NCI-H748 (cell line): ENCODE data around the gene RGPD8.
"Not testable (repeated sequence)": the region's sequence is repeated elsewhere in the genome, so short reads cannot be mapped to it uniquely, and the experiment has no call there.

Source experiments
- DNase-seq: peaks from one replicate; lab custom pipeline; 2025; ENCODE audit not compliant: unreplicated experiment; lab: John Stamatoyannopoulos, UW

The RGPD8 gene

DNA sequence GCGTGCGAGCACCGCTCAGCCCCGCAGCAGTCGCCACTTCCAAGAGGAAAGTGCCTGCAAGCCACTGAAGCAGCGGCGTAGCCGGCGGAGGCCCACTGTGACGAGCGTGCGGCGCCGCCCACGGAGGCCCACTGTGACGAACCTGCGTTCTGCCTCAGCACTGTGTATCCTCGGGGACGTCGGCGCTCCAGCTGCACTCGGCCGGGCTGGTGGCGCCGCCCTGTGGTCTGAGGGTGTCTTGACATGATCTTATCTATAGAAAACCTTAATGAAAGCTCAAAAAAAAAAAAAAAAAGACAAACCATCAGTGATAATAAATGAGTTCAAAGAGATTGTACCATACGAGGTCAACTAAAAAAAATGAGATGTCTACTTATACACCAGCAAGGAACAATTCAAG lies at the start of gene RGPD8:
Gene RGPD8 (minus strand): TSS at position 166 of the 400 bp plus-strand sequence. CDS start 192 bp downstream, outside the sequence.
- not testable (repeated sequence) for DNase-seq

DNA sequence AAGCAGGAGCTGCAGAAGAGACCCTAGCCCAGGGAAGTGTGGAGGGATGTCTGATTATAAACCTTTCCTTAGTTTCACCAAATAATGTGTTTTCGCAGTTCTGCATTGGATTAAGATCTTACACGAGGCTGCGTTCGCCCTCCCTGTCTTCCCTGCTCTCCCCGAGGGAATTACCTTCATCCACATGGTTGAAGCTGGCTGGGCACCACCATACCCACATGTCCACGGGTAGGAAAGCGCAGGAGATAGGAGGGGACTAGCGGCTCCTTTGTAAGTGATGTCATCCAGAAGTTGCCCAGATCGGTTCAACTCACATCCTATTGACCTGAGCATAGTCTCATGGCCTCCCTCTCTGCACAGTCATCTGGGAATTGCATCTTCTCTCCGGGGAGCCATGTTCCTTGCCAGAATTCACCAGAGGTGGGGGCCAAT lies 49.6 kb upstream of the RGPD8 start:
- peak; percentile 64 for DNase-seq

DNA sequence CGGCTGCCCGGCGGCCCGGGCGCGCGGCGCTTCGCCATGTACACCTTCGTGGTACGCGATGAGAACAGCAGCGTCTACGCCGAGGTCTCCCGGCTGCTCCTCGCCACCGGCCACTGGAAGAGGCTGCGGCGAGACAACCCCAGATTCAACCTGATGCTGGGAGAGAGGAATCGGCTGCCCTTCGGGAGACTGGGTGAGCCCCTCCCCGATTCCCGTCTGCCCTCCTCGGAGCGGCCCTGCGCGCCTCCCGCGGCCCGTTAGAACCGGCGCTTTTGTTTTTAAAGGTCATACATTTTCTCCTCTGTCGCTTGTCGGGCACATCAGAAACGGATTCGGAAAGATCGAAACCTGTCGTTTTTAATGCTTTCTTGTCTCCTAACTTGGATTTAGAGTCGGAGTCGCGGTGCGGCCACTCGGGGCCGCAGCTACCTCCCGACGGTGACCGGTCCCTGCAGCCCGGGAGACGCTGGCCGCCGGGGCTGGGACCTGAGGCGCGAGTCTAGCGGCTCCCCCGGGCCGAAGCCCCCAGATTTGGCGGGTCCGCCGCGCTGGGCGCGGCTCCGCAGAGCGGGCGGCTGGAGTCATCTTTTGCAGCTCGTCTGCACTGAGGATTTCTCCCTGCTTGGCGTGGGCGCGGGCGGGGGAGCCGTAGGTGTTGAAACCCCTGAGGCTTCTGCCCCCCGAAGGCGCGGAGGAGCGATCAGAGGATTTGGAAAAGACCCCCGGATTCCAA lies 49.0 kb upstream of the RGPD8 start:
- peak; percentile 63 for DNase-seq

DNA sequence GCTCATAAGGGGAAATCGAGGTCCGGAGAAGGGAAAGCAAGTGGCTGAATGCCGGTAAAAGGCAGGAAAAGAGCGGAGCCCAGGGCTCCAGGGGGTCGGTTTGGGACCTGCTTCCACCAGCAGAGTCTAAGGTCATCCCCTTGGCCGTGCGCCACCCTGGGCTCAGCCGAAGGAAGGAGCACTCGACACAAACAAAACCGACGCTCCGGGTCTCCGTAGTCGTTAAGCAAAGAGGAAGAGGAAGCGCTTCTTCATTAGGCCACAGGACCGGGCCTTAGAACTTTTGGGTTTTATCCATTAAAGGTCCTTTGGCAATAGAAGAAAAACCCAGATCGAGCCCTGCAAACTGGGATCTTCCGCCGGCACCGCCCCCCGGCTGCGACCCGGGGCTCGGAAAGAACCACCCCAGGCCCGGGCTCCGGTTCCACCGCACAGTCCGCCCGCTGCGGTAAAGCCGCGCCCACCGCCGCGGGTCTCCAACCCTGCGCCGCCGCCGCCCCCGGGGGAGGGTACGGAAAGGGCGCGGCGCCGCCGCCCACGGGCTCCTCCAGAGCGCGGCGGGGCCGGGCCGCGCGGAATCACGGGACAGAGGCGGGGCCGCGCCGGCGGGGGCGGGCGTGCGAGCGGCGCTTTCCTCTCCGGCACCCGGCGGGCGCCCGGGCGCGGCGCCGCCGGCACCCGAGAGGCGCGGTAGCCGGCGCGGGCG lies 48.2 kb upstream of the RGPD8 start, which contains the start of gene TTL:
Gene TTL (plus strand): TSS at position 629 of the 706 bp plus-strand sequence. CDS start 189 bp downstream, outside the sequence.
- peak; percentile 79 for DNase-seq

DNA sequence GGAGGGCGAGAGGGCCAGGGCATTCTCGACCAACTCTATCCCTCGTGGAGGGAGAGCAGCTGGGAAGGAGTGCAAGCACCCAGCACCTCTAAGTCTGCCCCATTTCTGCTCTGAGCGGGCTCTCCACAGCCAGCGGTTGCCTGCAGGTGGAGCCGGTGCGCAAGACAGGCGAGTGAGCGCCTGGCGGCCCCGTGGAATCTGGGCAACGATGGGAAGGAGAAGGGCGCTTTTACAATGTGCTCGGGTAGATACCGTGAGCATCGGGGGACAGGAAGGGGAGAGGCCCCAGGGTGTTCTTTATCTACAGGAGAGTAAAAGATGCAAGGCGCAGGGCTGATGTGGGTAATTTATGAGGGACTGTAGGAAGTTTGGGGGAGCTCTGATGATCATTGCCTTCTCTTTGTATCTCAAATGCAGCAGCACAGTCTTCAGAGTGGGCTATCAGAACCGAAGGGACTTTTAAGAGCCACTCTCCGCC lies 47.6 kb upstream of the RGPD8 start:
- peak; percentile 84 for DNase-seq

DNA sequence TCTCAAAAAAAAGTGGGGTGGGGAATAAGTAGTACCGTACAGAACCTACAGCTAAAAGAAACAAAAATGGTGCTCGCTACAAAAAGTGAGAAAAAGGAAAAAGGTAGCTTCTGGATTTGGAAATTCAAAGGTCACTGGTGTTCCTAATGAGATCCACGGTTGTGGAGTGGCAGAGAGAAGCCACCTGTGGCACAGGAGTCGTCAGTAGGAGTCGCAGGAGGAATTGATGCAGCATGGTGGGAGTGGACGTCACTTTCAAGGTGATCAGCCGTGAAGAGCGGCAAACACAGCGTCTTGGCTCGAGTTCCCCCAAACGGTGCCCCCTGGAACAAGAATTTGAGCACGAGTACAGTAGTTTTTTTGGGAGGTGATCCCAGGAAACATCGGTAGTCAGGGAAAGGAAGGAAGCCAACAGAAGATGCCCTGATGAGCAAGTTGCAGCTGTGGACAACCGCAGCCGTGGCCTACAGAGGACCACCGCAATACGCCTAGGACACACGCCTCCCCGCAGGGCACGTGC lies 47.1 kb upstream of the RGPD8 start:
- DNase-seq: peak; percentile 36

DNA sequence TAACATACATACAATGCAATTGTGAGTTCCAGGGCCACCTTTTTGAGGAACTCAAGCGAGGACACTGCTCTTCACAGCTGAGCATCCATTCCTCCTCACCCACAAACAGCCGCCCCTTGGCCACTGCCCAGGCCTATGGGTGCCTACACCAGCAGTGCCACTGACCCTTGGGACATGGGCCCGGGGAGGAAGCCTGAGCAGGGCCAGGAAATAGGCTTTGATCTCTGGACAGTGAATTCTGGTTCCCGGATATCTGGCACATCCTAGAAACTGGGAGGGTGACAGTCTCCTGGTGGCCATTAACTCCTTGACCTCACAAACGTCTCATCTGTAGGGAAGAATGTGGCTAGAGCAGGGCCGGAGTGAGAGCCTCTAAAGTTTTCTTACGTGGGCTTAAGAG lies 43.0 kb upstream of the RGPD8 start:
- no peak for DNase-seq

DNA sequence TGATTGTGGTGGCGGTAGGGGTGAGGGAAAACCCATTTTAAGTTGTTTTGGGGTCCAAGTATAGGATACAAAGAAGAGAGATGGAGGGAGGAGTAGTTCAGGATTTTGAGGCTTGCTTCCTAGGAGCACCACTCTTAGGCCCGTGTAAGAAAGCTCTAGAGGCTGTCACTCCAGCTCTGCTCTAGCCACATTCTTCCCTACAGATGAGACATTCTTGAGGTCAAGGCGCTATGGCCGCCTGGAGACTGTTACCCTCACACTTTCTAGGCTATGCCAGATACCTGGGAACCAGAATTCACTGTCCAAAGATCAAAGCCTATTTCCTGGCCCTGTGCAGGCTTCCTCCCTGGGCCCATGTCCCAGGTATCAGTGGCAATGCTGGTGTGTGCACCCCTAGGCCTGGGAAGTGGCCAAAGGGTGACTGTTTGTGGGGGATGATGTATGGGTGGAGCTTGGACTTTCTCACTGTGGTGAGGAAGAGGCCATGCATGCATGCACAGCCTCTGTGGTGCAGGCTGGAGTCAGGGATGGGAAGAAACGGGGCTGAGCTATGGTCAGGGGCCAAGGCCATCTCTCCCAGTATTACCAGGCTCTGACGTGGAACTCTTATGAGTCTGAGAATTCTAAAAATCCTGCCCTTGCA lies 41.5 kb upstream of the RGPD8 start:
- DNase-seq: no peak

DNA sequence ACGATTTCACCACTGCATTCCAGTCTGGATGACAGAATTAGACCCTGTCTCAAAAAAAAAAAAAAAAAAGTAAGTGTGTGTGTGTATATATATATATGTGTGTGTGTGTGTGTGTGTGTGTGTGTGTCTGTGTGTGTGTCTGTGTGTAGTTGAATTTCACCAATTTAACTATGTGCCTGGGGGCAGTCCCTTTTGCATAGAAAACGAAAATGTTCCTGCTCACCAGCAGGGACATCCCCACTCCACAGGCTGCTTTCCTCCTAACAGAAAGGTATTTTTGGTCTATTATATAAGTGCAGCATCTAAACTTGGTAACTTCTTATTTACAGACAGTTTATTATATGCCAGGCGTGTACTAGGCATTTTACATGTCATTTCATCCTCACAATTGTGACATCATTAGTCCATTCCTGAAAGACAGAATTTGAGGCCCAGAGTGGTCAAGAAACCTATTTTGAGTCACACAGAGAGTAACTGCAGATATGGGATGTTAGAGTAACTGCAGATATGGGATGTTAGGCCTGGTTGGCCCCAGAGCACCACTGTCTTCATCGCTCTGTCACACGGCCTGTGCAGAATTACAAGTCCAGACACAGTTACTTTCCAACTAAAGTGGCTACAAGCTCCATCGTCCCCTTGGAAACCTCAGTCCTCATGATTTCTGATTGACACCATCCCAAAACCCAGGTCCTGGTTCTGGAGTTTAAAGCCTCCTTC lies 39.3 kb upstream of the RGPD8 start:
- no peak for DNase-seq

DNA sequence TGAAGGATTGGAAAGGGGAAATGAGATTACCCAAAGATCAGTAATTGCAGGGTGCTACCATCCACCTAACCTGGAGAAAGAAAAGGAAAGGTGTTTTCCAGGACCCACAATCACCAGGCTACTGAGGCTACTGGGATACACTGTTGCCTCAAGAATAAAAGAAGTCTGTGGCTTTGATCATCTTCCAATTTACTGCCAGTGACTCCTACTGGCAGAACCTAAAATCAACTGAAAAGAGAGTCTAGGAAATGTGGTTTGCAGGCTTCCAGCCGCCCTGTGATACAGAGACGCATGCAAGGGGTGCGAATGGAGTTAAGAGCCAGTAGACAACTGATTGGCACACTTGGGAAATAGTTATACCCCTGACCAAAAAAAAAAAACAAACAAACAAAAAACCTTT lies 31.9 kb upstream of the RGPD8 start:
- DNase-seq: no peak

DNA sequence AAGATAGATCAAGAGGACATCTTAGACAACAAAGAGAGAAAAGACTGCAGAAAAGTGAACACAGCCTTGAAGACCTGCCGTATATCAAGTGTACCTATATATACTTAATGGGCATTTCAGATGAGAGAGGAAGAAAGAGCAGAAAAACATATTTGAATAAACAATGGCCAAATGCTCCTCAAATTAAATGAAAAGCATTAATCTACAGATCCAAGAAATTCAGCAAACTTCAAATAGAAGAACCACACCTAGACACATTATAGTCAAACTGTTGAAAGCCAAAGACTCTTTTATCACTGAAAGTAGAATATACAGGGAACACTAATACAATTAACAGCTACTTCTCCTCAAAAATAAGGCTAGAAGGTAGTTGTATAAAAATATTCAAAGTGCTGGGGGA lies 29.8 kb upstream of the RGPD8 start:
- DNase-seq: no peak

DNA sequence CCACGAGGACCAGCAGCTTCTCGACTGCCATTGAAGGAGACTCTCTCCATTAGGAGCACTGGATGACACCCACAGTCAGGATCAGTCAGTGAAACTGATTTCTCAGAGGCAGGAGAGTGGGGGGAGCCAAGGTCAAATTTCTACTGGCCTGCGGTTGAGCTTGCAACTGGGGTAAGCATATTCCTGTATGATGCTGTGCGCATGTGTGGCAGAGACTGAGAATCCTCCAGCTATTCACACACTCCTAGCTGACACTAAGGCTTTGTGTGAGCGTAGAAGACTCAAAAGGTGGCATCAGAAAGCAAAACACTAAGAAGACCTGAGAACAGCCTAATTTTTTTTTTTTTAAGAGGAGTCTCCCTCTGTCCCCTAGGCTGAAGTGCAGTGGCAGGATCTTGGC lies 28.7 kb upstream of the RGPD8 start:
- DNase-seq: no peak

DNA sequence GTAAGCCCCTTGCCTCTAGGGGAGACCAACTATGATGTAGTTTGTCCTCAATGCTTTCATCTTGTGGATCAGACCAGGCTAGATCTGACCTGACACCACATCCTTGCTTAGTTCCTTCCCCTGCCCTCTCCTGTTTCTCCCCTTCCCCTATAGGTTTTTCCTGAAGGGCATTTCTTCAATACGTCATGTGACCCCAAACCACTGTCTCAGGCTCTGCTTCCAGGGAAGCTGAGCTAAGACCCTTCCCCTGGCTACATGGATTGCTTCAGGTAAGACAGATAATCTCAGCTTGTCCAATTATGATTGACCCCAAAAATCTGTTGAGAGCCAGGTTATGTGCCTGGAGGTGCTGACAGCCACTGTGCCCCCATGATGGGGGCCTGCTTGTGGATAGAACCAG lies 25.9 kb upstream of the RGPD8 start:
- no peak for DNase-seq

DNA sequence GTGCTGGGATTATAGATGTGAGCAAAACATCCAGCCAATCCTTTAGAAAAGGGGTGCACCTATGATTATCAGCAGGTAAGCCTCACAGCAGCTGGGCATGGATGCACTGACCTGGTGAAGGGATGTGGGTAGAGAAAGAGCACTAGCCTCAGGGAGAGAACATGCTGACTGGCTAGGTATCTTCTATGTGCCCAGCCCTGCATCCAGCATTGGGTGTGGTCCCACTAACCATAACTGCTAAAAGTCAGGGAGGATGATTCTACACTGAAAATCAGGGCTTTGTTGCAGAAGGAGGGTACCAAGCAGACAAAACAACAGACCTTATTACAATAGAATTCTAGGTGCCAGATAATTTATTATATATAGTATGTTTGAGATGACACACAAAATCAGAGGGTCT lies 21.1 kb upstream of the RGPD8 start:
- no peak for DNase-seq

DNA sequence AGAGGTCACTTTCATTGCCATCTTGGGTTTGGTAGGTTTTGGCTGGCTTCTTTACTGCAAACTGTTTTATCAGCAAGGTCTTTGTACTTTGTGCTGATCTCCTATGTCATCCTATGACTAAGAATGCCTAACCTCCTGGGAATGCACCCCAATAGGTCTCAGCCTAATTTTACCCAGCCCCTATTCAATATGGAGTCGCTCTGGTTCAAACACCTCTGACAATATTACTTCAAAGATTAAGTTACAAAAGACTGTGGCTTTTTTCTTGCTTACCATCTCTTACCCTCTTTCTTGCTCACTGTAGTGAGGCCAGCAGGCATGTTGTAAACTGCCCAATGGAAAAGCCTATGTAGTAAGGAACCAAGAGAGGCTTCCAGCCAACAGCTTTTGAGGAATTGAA lies 17.9 kb upstream of the RGPD8 start:
- DNase-seq: no peak

DNA sequence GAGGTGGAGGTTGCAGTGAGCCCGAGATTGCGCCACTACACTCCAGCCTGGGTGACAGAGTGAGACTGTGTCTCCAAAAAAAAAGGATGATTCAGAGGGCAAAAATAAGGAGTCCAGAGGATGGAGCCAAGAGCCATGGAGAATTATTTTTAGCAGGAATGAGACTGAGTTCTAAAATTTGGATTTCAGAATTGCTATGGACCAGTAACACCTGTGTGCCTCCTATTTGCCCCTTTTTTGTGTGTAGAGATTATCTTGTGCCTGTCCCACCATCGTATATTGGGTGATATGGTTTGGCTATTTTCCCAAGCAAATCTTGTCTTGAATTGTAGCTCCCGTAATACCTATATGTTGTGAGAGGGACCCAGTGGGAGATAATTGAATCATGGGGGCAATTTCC lies 16.4 kb upstream of the RGPD8 start:
- DNase-seq: no peak

DNA sequence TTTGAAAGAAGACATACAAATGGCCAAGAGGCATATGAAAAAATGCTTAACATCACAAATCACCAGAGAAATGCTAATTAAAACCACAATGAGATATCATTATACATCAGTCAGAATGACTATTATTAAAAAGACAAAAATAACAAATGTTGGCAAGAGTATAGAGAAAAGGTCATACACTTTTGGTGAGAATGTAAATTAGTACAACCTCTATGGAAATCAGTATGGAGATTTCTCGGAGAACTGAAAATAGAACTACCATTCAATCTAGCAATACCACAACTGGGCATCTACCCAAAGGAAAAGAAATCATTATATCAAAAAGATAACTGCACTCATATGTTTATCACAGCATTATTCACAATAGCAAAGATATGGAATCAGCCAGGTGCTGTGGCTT lies 10.8 kb upstream of the RGPD8 start:
- not testable (repeated sequence) for DNase-seq

DNA sequence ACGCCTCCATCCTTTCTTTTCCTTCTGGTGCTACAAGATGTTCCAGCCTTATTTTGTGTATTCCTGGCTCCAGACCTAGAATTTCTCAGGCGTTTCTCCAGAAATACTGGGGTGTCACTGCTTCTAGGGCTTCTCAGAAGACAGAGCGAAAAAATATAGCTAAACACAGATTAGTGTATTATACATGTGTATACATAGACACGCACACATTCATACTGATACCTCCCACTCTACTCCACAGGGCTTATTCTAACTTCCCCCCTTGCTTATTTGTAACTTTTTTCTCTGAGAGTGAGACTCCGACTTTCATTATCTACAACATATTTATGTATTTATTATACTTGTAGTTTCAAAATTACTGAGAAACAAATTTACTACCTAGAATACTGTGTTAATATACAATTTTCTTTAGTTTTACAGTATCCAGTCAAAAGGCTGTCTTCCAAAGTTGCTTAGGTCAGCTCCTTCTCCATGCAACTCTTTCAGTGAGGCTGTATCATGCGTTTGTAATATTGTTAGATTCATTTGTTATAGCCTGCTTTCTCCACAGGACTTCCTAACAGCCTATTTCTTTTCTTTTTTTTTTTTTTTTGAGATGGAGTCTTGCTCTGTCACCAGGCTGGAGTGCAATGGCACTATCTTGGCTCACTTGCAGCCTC lies 5.3 kb upstream of the RGPD8 start:
- DNase-seq: not testable (repeated sequence)

DNA sequence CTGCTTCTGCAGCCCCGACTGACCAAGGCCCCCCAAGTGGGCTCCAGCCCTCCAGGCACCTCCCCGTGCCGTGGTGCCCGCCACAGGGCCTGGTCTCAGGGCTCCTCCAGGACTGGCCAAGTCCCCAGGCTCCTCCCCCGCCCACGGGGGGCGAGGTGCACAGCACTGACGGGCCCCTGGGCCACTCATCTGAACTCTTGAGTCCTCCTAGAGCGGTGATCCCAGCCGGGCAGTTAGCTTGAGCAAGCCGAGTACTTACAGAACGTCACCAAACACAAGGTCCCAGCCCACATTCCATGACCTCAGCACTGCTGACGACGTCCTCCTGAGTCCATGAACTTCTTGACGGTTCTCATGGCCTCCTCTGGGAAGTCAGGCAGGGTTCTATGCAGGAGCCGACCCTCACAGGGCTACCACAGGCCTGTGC lies 4.0 kb upstream of the RGPD8 start:
- DNase-seq: not testable (repeated sequence)

DNA sequence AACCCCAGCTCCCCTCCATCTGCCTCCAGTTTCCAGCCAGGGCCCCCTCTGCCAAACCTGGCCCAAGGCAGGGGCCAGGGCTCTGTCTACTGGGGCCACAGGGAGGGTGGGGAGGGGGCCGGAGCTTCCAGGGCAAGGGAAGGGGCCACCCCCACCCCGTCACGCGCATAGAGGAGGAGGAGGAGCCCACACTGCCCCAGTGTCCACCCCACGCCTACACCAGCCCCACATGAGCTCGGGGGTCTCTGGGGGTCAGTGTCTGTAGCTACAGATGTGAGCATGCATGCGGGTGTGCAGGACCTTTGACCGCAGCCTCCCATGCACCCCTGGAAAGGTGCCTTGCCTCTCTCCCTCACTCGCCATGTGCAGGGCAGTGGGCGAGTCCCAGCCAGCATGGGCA lies 3.5 kb upstream of the RGPD8 start:
- DNase-seq: not testable (repeated sequence)
